GM21619 (cell line): ENCODE data around the gene TEX10.
A peak's percentile ranks its signal among the peaks of the same experiment; 100 is the strongest.
"Not testable (repeated sequence)": the region's sequence is repeated elsewhere in the genome, so short reads cannot be mapped to it uniquely, and the experiment has no call there.

Experiments
- ATAC-seq: cut with Tn5 transposase; IDR thresholded peaks from one replicate; pipeline ENCODE4 v1.9.1; 2021; ENCODE audit not compliant: unreplicated experiment

Gene TEX10

DNA sequence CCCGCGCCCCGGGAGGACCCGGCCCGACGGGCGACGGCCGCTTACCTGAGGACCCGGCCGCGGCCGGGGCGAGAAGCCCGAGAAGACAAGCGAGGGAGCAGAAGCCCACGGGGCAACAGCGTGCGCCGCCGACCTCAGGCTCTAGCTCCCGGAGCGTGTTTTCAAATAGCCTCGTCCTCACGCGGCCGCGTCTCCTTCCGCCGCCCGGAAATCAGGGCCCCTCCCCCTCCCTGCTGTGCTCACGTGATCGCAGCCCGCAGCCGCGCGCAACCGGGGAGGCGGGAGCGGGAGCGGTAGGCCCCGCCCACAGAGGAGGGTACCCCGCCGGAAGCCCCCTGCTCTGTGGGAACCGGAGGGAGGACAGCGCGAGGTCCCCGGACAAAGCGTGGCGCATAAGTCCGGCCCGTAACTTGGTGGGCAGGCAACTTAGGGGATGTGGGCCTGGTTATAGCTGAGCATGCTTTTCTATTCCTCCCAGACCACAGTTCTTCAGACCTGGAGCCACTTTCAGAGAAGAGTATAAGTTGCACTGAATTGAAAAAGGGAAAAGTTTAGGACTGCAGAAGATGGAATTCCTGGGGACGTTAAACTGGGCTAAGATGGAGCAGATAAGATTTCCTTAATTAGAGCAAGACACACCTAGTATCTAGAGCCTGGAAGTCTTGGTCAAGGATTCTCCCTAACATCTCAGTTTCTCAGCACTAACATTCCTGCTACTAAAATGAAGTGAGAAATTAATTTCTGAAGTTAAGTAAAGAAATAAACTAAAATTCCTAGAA, at the start of gene TEX10:
Gene TEX10 (minus strand): TSS at position 216 of the 779 bp plus-strand sequence. CDS start 3,579 bp downstream, outside the sequence.
- ATAC-seq: peak; percentile 81

DNA sequence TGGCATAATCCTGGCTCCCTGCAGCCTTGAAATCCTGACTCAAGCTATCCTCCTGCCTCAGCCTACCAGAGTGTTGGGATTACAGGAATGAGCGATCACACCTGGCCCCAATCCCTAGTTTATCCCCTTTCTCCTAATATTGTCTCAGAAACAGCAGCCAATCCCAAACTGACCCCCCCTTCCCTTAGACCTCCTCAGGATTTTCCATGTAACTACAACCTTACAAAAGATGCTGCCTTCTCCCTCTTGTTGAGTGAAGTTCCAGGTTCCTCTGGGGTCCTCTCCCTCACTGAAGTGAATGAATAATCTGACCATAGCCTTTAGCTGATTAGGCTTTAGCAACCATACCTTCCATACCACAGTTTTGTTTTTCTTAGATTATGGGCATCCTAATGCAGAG, 48.3 kb upstream of the TEX10 start:
- no peak for ATAC-seq

DNA sequence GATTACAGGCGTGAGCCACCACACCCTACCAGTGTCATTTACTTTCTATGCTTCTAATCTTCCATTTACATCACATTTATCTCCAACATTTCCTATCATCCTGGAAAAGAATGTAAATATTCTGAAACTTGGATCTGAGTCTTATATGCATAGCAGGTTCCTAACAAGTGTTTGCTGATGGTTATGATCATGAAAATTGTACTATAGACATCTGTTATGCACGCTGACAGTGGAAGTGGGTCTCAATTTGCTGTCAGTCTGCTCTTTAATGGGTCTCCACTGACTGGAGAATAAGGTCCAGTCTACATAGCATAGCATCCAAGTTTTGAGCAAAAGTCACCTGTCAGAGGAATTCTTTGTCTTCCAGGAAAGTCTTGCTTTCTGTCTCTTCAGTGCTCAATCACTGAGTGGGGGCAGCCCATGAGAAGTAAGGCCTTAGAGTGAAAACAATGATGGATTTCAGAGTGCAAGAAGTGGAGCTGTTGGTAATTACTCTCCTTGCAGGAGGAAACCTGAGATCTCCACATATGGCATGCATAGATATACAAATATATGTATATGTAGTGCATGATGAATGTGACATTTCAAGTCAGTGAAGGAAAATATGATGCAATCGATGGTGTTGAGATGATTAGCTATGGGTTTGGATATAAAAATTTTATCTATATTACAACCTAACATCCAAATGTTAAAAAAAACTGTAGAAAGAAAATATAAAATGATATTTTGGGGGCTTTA, 45.0 kb upstream of the TEX10 start:
- no peak for ATAC-seq

DNA sequence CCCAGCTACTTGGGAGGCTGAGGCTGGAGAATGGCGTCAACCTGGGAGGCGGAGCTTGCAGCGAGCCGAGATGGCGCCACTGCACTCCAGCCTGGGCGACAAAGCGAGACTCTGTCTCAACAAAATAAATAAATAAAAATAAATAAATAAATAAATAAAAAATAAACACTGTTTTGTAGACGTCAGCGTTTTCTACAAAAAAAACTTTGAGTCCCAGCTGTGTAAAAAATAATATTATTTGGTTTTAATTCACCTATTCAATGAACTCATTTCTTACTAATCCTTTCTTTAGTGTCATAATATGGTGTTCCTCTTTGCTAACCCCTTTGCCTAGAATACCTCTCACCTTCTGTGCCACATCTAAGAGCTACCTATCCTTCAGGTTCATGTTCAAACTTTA, 44.0 kb upstream of the TEX10 start:
- no peak for ATAC-seq

DNA sequence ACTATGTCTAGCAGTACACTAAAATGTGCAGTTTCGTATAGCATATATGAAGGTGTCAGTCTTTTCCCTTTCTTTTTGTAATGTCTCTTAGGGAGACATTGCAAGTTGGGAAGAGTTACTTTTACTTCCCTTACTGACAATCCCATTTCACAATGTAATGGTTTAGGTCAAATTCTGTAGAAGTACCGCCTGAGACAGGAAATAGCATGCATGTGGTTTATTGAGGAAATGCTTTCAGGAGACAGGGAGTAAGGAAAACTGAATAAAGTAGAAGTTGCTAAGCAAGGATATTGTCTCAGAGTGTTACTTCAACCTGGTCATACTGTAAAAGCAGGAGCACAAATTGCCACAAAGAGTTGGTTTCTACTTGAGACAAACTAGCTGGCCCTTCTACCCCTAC, 42.1 kb upstream of the TEX10 start:
- ATAC-seq: no peak

DNA sequence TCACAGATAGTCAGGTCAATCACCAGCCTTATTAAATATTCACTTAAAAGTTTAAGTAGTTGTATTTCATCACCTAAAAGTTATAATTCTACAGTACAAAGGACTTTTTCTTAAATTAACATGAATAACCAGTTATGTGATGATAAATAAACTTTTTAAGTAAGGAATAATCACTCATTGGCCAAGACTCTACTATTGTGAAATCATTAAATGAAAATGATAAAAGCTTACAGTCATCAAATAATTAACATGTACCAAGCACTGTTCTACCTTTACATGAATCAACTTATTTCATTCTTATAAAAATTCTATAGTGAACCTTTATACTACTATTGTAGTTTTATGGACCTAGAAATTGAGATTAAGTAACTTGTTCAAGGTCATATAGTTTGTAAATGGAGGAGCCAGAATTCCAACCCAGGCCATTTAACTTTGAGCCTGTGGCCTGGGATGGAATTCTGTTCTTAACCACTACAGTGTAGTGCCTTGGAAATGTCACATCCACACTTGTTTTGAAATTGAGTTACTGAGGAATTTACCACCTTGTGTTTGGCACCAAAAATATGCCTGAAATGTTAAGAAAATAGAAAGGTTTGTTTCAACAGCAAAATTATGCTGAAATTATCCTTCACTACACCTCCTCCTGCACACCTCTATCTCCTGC, 41.4 kb upstream of the TEX10 start:
- no peak for ATAC-seq

DNA sequence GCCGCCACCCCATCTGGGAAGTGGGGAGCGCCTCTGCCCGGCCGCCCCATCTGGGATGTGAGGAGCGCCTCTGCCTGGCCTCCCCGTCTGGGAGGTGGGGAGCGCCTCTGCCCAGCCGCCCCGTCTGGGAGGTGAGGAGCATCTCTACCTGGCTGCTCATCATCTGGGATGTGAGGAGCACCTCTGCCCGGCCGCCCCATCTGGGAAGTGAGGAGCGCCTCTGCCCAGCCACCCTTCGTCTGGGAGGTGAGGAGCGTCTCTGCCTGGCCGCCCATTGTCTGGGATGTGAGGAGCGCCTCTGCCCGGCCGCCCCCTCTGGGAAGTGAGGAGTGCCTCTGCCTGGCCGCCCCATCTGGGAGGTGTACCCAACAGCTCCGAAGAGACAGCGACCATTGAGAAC, 40.2 kb upstream of the TEX10 start:
- ATAC-seq: not testable (repeated sequence)

DNA sequence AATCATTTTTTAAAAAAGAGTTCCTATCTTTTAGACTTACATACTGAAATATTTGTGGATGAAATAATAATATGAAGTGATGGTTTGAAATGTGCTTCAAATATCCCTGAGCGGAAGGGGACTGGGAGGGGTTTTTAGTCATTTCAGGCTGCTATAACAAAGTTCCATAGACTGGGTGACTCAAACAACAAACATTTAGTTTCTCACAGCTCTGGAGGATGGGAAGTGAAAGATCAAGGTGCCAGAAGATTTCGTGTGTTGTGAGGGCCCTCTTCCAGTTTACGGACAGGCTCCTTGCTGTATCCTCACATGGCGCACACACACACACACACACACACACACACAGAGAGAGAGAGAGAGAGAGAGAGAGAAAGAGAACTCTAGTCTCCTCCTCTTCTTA, 27.1 kb upstream of the TEX10 start:
- no peak for ATAC-seq

DNA sequence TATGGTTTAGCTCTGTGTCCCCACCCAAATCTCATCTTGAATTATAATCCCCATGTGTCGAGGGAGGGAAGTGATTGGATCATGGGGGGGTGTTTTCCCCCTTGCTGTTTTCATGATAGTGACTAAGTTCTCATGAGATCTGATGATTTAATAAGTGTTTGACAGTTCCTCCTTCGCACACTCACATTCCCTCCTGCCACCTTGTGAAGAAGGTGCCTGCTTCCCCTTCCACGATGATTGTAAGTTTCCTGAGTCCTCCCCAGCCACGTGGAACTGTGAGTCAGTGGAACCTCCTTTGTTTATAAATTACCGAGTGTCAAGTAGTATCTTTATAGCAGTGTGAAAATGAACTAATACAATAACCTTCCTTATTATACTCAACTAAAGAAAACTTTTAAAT, 24.3 kb upstream of the TEX10 start:
- ATAC-seq: no peak

DNA sequence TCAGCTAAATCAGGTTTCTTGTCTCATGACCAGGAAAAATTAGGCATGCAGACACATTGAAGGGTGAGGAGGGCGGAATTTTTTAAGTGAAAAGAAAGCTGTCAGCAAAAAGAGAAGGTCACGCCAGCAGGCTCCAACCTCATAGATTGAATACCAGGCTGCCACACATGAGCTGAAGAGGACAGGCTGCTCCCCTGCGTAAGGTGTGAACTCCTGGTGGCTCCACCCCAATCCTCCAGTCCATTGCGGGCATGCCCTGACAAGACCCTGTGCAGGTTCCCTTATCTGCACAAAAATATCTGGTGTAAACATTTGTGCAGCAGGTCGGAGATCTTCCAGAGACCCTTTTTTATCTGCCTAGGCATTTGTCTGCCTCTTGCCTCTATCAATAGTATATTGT, 22.9 kb upstream of the TEX10 start:
- no peak for ATAC-seq

DNA sequence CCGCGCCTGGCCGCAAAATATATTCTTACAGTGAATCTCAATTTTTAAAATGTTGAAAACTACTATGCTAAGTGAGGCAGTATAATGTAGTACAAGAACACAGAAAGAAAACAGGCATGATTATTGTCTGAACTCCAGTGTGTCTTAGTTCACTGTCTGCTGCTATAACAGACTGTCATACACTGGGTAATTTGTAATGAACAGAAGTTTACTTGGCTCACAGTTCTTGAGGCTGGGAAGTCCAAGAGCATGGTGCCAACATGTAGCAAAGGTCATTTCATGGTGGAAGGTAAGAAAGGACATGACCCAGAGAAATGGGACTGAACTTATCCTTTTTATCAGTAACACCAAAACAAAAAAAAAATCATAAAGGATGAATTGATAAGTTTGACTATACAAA, 19.9 kb upstream of the TEX10 start:
- ATAC-seq: no peak

DNA sequence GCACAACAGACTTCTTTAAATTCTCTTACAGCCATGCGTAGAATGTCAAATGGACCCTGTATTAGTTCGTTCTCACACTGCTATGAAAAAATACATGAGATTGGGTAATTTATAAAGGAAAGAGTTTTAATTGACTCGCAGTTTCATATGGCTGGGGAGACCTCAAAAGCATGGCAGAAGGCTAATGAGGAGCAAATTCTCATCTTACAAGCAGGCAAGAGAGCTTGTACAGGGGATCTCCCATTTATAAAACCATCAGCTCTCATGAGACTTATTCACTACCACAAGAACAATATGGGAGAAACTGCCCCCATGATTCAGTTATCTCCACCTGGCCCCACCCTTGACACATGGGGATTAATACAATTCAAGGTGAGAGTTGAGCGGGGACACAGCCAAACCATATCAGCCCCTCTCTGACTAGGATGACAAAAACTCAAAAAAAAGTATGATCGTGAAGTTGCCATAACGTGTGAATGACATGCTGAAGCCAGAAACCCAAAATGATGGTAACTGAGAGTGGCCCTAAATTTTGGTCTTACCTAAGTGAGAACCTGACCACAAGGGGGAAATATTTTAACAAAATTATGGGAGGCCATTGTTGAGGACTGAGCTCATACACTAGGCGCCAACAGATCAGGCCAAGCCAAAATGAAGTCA, 17.5 kb upstream of the TEX10 start:
- ATAC-seq: no peak

DNA sequence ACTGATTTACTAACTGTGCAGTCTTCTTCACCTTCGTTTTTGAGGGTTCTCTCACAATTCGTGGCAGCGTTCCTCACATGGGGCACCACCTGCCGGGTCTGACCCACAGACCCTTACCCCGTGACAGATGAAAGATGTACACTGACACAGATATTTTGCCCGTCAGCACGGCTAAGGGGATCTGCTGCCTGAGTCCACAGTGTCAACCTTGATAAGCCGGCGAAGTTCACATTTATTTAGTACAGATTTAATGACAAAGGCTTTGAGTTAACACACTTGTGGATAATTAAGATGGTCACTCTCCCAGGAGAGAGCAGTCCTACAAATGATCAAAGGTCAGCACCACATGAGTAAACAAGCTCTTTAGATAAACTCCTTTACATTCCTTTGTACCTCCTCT, 15.9 kb upstream of the TEX10 start:
- no peak for ATAC-seq

DNA sequence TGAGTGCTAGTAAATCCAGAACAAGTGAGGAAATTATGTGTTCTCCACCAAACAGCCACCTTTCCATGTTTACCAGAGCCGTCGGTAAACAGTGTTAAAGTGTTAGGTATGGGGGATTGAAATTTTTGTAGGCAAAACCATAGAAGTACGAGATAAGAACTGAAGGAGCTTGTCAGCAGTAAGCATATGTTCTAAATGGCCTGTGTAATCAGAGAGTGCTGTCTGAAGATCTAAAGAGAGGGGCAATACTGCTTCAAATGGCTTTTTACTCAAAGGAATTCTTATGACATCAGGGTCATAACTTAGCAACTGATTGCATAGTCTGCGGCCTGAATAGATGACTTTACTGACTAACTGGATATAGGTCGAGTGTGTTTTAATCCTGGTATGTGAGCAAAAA, 13.4 kb upstream of the TEX10 start:
- ATAC-seq: no peak

DNA sequence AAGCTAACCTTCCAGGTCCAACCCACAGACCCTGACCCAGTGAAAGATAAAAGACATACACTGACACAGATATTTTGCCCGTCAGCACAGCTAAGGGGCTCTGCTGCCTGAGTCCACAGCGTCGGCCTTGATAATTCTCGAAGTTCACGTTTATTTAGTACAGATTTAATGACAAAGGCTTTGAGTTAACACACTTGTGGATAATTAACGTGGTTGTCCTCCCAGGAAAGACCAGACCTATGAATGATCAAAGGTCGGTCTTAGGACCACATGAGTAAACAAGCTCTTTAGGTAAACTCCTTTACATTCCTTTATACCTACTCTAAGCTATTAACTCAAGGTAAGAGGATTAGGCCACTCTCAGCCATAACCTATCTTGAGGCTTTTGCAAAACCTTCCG, 11.3 kb upstream of the TEX10 start:
- ATAC-seq: no peak

DNA sequence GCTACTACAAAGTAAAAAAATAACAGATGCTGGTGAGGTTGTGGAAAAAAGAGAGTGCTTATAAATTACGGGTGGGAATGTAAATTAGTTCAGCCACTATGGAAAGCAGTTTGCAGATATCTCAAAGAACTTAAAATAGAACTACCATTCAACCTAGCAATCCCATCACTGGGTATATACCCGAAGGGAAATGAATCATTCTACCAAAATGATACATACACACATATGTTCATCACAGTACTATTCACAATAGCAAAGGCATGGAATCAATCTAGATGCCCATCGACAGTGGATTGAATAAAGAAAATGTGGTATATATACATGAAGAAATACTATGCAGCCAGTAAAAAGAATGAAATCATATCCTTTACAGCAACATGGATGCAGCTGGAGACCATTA, 6.3 kb upstream of the TEX10 start:
- ATAC-seq: no peak

DNA sequence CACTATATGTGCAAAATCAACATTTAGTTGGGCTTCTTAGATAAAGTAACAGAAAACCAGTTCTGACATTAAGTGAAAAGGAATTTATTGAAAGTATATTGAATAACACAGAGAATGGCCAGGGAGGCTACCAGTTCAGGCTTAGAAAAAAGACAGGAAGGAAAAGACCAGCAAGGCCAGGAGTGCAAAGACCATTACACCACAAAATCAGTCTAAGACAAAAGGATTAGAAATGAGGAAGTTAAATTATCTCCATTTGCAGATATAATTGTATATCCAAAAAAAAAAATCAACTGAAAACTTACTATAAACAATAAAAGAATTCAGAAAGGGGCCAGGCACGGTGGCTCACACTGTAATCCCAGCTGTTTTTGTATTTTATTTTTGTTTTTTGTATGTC, 4.8 kb upstream of the TEX10 start:
- ATAC-seq: no peak

DNA sequence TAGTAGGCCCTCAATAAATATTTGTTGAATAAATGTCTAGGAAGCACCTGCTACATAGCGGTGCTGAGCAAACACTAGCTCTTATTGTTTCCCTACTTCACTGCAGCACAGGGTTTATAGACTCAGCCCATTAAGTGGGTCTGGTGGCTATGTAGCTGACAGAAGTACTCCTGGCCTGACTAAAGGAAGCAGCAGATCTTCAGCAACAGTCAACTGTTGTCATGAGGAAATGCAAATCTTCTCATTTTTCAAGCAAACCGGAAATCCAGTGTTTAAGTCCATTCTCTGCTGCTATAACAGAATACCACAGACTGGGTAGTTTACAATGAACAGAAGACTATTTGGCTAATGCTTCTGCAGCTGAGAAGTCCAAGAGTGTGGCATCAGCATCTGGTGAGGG, 2.8 kb upstream of the TEX10 start:
- no peak for ATAC-seq

DNA sequence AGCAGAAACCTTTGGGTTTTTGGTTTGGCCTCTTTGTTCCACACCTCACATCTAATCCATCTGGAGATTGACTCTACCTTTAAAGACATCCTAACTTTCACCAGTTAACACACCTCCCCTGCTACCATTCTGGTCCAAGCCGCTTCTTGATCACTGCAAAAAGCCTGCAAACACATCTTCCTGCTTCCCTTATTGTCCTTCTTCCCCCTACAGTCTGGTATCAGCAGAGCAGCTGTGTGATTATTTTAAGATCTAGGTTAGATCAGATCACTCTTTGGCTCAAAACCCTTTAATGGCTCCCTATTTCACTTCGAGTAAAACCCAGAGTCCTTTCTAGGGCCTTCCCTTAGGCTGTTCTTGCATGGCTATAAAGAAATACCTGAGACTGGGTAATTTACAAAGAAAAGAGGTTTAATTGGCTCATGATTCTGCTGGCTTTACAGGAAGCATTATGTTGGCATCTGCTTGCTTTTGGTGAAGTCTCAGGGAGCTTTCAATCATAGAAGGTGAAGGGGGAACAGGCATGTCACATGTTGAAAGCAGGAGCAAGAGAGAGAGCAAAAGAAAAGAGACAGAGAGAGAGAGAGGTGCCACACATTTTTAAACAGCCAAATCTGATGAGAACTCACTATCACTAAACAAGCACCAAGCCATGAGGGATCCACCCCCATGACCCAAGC, 1.5 kb upstream of the TEX10 start:
- no peak for ATAC-seq

DNA sequence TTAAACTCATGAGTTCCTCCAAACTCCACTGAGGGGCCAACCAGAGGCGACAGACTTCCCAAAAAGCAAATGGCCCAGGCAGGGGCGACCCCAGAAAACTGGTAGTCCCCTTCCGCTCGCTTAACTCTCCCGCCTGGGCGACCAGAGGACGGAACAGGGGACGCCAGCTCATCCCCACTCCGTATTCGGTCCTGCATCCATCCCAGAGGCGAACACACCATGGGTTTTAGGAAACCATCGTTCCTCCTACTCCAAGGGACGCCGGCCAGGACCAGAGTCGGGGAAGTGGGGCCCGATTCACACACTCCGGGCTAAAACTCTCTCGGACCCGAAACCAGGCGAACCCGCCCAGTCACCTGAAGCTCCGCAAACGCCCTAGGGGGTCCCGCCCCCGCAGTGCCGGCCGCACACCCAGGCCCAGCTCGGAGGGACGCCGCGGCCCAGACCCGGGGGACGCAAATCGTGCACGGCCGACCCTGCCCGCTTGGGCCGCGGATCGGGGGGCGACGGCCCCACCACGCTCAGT, 478 bp downstream of the TEX10 start:
- ATAC-seq: peak; percentile 40

DNA sequence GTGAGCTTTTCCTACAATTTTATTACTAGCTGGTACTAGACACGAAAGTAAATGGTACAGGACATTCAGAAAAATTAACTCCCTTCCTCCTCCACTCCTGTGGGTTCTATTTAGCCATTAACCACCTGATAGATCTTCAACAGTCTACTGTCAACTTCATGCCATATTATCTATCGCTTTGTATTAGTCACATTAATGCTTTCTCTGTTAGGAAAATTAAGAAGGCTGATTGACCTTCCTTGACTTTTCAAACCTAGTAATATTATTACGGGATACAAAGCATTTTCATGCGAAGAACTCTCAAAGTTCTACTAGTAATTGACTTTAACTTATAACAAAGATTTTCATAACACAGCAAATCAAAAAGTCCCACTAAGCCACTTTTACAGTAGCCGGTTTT, 1.2 kb downstream of the TEX10 start:
- no peak for ATAC-seq
